ENCODE measurements around the gene ARID3B.

Gene ARID3B

GRCh38 chr15:74531144-74531811, 9.7 kb upstream of the ARID3B start:
- no peak for TF ChIP-seq TAF1 (IDR thresholded peaks at IDR 0.05; ENCODE audit: borderline replicate concordance, insufficient read depth, low read length)
- no peak for TF ChIP-seq POLR2AphosphoS5 (IDR thresholded peaks at IDR 0.05; ENCODE audit: low read depth, low read length)
- TF ChIP-seq REST (IDR thresholded peaks at IDR 0.05; ENCODE audit: insufficient read depth in 1 of 2, low read depth in 2 of 2, low read length in 2 of 2) = no peak

- TF ChIP-seq REST (IDR thresholded peaks at IDR 0.05; ENCODE audit: insufficient read depth in 1 of 2, low read depth in 2 of 2, low read length in 2 of 2) (no peak), TAF1 (IDR thresholded peaks at IDR 0.05; ENCODE audit: borderline replicate concordance, insufficient read depth, low read length) (no peak), FOXP2 (optimal IDR thresholded peaks at IDR 0.05; ENCODE audit: borderline replicate concordance, extremely low read depth, extremely low read length, insufficient read depth) (no peak), SIN3A (IDR thresholded peaks at IDR 0.05; ENCODE audit: borderline replicate concordance, insufficient read depth, low read length) (no peak), POLR2AphosphoS5 (IDR thresholded peaks at IDR 0.05; ENCODE audit: low read depth, low read length) (no peak)
Observed at GRCh38 chr15:74535388-74536084, 5.5 kb upstream of the ARID3B start.

GRCh38 chr15:74537736-74538135, 3.3 kb upstream of the ARID3B start:
- TF ChIP-seq POLR2AphosphoS5 (IDR thresholded peaks at IDR 0.05; ENCODE audit: low read depth, low read length) = no peak
- TF ChIP-seq SIN3A (IDR thresholded peaks at IDR 0.05; ENCODE audit: borderline replicate concordance, insufficient read depth, low read length) = no peak
- no peak for TF ChIP-seq REST (IDR thresholded peaks at IDR 0.05; ENCODE audit: insufficient read depth in 1 of 2, low read depth in 2 of 2, low read length in 2 of 2)
- TF ChIP-seq FOXP2 (optimal IDR thresholded peaks at IDR 0.05; ENCODE audit: borderline replicate concordance, extremely low read depth, extremely low read length, insufficient read depth) = no peak
- TF ChIP-seq TAF1 (IDR thresholded peaks at IDR 0.05; ENCODE audit: borderline replicate concordance, insufficient read depth, low read length) = no peak

GRCh38 chr15:74540161-74540760, 759 bp upstream of the ARID3B start:
- no peak for TF ChIP-seq POLR2AphosphoS5 (IDR thresholded peaks at IDR 0.05; ENCODE audit: low read depth, low read length)
- TF ChIP-seq FOXP2 (optimal IDR thresholded peaks at IDR 0.05; ENCODE audit: borderline replicate concordance, extremely low read depth, extremely low read length, insufficient read depth) = no peak
- TF ChIP-seq REST (IDR thresholded peaks at IDR 0.05; ENCODE audit: insufficient read depth in 1 of 2, low read depth in 2 of 2, low read length in 2 of 2) = 0 out of 4 replicates have a peak, but pooled peaks of 1 of the 2 experiments have one; percentile 20
- 0 out of 2 replicates have a peak, but pooled peaks have one; percentile 25 for TF ChIP-seq SIN3A (IDR thresholded peaks at IDR 0.05; ENCODE audit: borderline replicate concordance, insufficient read depth, low read length)
- TF ChIP-seq TAF1 (IDR thresholded peaks at IDR 0.05; ENCODE audit: borderline replicate concordance, insufficient read depth, low read length) = no peak
